Gastrocnemius medialis (tissue), 4 donors: ENCODE results near the gene GRK1.

Experiments
- CTCF ChIP-seq, 5 experiments: fragments of 450-650 bp in 3 of 5; fragments of 200-600 bp in 2 of 5; sonication (generic) in 2 of 5; IDR thresholded peaks in 4 of 5; conservative IDR thresholded peaks in 1 of 5; 1 replicate in 4 of 5; 2 replicates in 1 of 5; pipeline ENCODE4 v1.5.1; 2016 to 2019; ENCODE audit warnings: antibody characterized with exemption in 5 of 5, mild to moderate bottlenecking in 3 of 5, moderate library complexity in 3 of 5
- POLR2A ChIP-seq, 2 donors: fragments of 450-650 bp; IDR thresholded peaks; one replicate each; pipeline ENCODE4 v1.6.1; 2017; ENCODE audit warnings: antibody characterized with exemption in 2 of 2, mild to moderate bottlenecking in 2 of 2, moderate library complexity in 2 of 2

GRCh38 chr13:113656831-113657671, 10.0 kb upstream of the GRK1 start:
- TF ChIP-seq CTCF (IDR thresholded peaks at IDR 0.05 in 4 of 5, conservative IDR thresholded peaks at IDR 0.05 in 1 of 5) (no peak), POLR2A (IDR thresholded peaks at IDR 0.05) (no peak)
